Spleen (tissue), 7 donors: ENCODE data around the gene PRKCA.

Experiments
- POLR2A ChIP-seq, 3 donors: fragments of 450-650 bp; IDR thresholded peaks; one replicate each; pipeline ENCODE4 v1.5.1; 2017; ENCODE audit warnings: antibody characterized with exemption in 3 of 3, mild to moderate bottlenecking in 1 of 3
- POLR2AphosphoS5 ChIP-seq, 3 donors: sonication (generic); formaldehyde crosslinking; IDR thresholded peaks; one replicate each; pipeline ENCODE4 v1.5.1; 2017; ENCODE audit warnings: antibody characterized with exemption in 3 of 3
- TF ChIP-seq, protein P1 (sequence below), 11 experiments: fragments of 200-600 bp in 7 of 11; fragments of 450-650 bp in 4 of 11; sonication (generic) in 4 of 11; IDR thresholded peaks in 8 of 11; conservative IDR thresholded peaks in 3 of 11; 1 replicate in 7 of 11; 2 replicates in 4 of 11; pipeline versions ENCODE4 v1.4.0 to v1.8.0; 2016 to 2021; ENCODE audit warnings: antibody characterized with exemption in 11 of 11, inconsistent platforms in 4 of 11, mild to moderate bottlenecking in 1 of 11
- donor health status: DM: no; HTN: no; CAD: no; lungs with moderate emphysema.
- donor health status: DM: no; HTN: no; CAD: no.
- donor health status: DM: no; HTN: no; CAD: no.

- TF ChIP-seq, protein P1, sequence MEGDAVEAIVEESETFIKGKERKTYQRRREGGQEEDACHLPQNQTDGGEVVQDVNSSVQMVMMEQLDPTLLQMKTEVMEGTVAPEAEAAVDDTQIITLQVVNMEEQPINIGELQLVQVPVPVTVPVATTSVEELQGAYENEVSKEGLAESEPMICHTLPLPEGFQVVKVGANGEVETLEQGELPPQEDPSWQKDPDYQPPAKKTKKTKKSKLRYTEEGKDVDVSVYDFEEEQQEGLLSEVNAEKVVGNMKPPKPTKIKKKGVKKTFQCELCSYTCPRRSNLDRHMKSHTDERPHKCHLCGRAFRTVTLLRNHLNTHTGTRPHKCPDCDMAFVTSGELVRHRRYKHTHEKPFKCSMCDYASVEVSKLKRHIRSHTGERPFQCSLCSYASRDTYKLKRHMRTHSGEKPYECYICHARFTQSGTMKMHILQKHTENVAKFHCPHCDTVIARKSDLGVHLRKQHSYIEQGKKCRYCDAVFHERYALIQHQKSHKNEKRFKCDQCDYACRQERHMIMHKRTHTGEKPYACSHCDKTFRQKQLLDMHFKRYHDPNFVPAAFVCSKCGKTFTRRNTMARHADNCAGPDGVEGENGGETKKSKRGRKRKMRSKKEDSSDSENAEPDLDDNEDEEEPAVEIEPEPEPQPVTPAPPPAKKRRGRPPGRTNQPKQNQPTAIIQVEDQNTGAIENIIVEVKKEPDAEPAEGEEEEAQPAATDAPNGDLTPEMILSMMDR (IDR thresholded peaks at IDR 0.05 in 8 of 11, conservative IDR thresholded peaks at IDR 0.05 in 3 of 11), result no peak
- TF ChIP-seq POLR2A (IDR thresholded peaks at IDR 0.05) (no peak), POLR2AphosphoS5 (IDR thresholded peaks at IDR 0.05) (no peak)
These were observed 362.8 kb downstream of the PRKCA start for GRCh38 chr17:66665194-66665593.
